ENCODE measurements around the gene SLC9A4. TPM values are rescaled to one million over a fixed set of nuclear protein-coding genes. Genes with fewer than 3 reads are reported as not detected.
"Not testable (repeated sequence)": the region's sequence is repeated elsewhere in the genome, so short reads cannot be mapped to it uniquely, and the experiment has no call there.

Gene SLC9A4
- total and polyA plus RNA-seq, 4 donors = 0.06 to 0.09 TPM; not detected in 2

- H3K9me3 ChIP-seq (ENCODE audit: control insufficient read depth in 4 of 4, insufficient read depth in 3 of 4, low read length in 3 of 4) = peaks cover 0 to 8% (median 5%) of the 10 kb centered on the region in 4 donors
- H3K4me3 ChIP-seq = no peak overlapping the region
- no peak overlapping the region for H3K9ac ChIP-seq (ENCODE audit: insufficient read depth in 1 of 2, low read length in 2 of 2)
- 0% methylated on average over 1 of the region's 1 CpG for WGBS, 2 donors
- H3K27me3 ChIP-seq (ENCODE audit: control insufficient read depth in 3 of 3, insufficient read depth in 3 of 3, low read length in 2 of 3) = no peaks in the 10 kb centered on the region
- H3K27ac ChIP-seq (ENCODE audit: low read depth in 1 of 2, low read length in 1 of 2) = no peak overlapping the region
- TF ChIP-seq CTCF (IDR thresholded peaks at IDR 0.05; ENCODE audit: control extremely low read depth, extremely low read depth) = no peak
- H3K4me1 ChIP-seq (ENCODE audit: control insufficient read depth in 5 of 5, insufficient read depth in 5 of 5, low read length in 5 of 5) = no peaks in the 10 kb centered on the region
- DNase-seq (no peak), ATAC-seq (ENCODE audit: insufficient read depth, low FRiP score) (no peak)
- H3K36me3 ChIP-seq (ENCODE audit: control insufficient read depth in 4 of 4, insufficient read depth in 4 of 4, low read length in 4 of 4) = no peaks in the 10 kb centered on the region
Measured at GRCh38 chr2:102553601-102554000, 80.6 kb downstream of the SLC9A4 start.

- no peak overlapping the region for H3K9ac ChIP-seq (ENCODE audit: insufficient read depth in 1 of 2, low read length in 2 of 2)
- no peak overlapping the region for H3K4me3 ChIP-seq
- WGBS, 2 donors = 83 to 92% methylated on average over 1 of the region's 1 CpG
- H3K36me3 ChIP-seq (ENCODE audit: control insufficient read depth in 4 of 4, insufficient read depth in 4 of 4, low read length in 4 of 4) = no peaks in the 10 kb centered on the region
- no peaks in the 10 kb centered on the region for H3K4me1 ChIP-seq (ENCODE audit: control insufficient read depth in 5 of 5, insufficient read depth in 5 of 5, low read length in 5 of 5)
- TF ChIP-seq CTCF (IDR thresholded peaks at IDR 0.05; ENCODE audit: control extremely low read depth, extremely low read depth) = no peak
- H3K27ac ChIP-seq (ENCODE audit: low read depth in 1 of 2, low read length in 1 of 2) = no peak overlapping the region
- H3K27me3 ChIP-seq (ENCODE audit: control insufficient read depth in 3 of 3, insufficient read depth in 3 of 3, low read length in 2 of 3) = no peaks in the 10 kb centered on the region
- H3K9me3 ChIP-seq (ENCODE audit: control insufficient read depth in 4 of 4, insufficient read depth in 3 of 4, low read length in 3 of 4) = peaks cover 0 to 5% (median 0%) of the 10 kb centered on the region in 4 donors
- DNase-seq (no peak), ATAC-seq (ENCODE audit: insufficient read depth, low FRiP score) (no peak)
Measured at GRCh38 chr2:102558463-102558862, 85.4 kb downstream of the SLC9A4 start.

- WGBS, 2 donors = 89 to 100% methylated on average over 1 of the region's 1 CpG
- not testable (repeated sequence) for H3K27ac ChIP-seq (ENCODE audit: low read depth in 1 of 2, low read length in 1 of 2); H3K9me3 ChIP-seq (ENCODE audit: control insufficient read depth in 4 of 4, insufficient read depth in 3 of 4, low read length in 3 of 4); H3K4me1 ChIP-seq (ENCODE audit: control insufficient read depth in 5 of 5, insufficient read depth in 5 of 5, low read length in 5 of 5); ATAC-seq (ENCODE audit: insufficient read depth, low FRiP score); H3K9ac ChIP-seq (ENCODE audit: insufficient read depth in 1 of 2, low read length in 2 of 2); H3K27me3 ChIP-seq (ENCODE audit: control insufficient read depth in 3 of 3, insufficient read depth in 3 of 3, low read length in 2 of 3); DNase-seq; H3K4me3 ChIP-seq; H3K36me3 ChIP-seq (ENCODE audit: control insufficient read depth in 4 of 4, insufficient read depth in 4 of 4, low read length in 4 of 4)
Measured at GRCh38 chr2:102562542-102562941, 89.5 kb downstream of the SLC9A4 start.

GRCh38 chr2:102575888-102576287 lies 102.9 kb downstream of the SLC9A4 start:
- Histone ChIP-seq H3K27me3 (ENCODE audit: control insufficient read depth in 3 of 3, insufficient read depth in 3 of 3, low read length in 2 of 3) (no peaks in the 10 kb centered on the region), H3K4me1 (ENCODE audit: control insufficient read depth in 5 of 5, insufficient read depth in 5 of 5, low read length in 5 of 5) (no peaks in the 10 kb centered on the region), H3K36me3 (ENCODE audit: control insufficient read depth in 4 of 4, insufficient read depth in 4 of 4, low read length in 4 of 4) (no peaks in the 10 kb centered on the region), H3K27ac (ENCODE audit: low read depth in 1 of 2, low read length in 1 of 2) (no peak overlapping the region), H3K4me3 (no peak overlapping the region), H3K9me3 (ENCODE audit: control insufficient read depth in 4 of 4, insufficient read depth in 3 of 4, low read length in 3 of 4) (peaks cover 0 to 2% (median 0%) of the 10 kb centered on the region in 4 donors), H3K9ac (ENCODE audit: insufficient read depth in 1 of 2, low read length in 2 of 2) (no peak overlapping the region)
- 92 to 98% methylated on average over 1 of the region's 1 CpG for WGBS, 2 donors
- no peak for TF ChIP-seq CTCF (IDR thresholded peaks at IDR 0.05; ENCODE audit: control extremely low read depth, extremely low read depth)
- no peak for ATAC-seq (ENCODE audit: insufficient read depth, low FRiP score)
- no peak for DNase-seq
